GM11168 (cell line): ENCODE results near the gene CMTR1.

Source experiments
- in situ Hi-C: fragments of 300-500 bp; cut with MboI; formaldehyde crosslinking; loops from one replicate; pipeline ENCODE4 v1.12.0; 2022; ENCODE audit warnings: low sequenced_read_pairs; ENCODE audit not compliant: unreplicated experiment

CMTR1 gene

DNA sequence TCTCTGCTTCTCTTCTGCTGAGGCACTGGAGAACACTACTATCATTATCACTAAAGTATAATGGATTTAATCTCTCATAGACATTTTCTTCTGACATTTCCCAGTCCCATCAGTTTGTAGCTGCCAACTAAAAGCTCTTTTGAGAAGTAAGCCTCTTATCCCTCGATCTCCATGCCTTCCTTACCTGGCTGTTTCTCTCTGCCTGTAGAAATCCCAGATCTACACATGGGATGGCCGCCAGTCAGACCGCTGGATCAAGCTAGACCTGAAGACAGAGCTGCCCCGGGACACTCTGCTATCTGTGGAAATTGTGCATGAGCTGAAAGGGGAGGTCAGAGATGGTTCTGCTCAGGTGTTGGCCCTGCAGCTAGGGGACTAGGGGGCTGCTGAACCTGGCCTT is 41.3 kb downstream of the CMTR1 start:
- in situ Hi-C loops = no loop called here

DNA sequence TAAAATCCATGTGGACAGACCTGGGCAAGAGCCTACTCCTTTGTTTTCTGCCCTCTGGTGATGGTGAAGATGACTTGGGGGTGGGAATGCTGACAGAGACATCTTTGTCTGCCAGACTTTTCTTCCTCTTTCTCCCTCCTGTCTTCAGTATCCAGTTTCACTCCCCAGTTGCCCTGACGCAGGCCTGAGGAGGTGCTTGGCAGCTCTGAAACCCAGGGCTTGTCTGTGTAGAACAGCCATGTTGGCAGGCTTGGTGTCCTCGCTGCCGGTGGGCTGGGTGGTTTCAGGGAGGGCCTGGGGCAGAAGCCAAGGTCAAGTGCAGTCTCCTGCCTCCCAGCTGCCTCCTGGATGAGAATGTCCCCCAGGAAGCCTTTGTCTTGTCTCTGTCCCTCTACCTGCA is 44.2 kb downstream of the CMTR1 start:
- in situ Hi-C loops = no loop called here

DNA sequence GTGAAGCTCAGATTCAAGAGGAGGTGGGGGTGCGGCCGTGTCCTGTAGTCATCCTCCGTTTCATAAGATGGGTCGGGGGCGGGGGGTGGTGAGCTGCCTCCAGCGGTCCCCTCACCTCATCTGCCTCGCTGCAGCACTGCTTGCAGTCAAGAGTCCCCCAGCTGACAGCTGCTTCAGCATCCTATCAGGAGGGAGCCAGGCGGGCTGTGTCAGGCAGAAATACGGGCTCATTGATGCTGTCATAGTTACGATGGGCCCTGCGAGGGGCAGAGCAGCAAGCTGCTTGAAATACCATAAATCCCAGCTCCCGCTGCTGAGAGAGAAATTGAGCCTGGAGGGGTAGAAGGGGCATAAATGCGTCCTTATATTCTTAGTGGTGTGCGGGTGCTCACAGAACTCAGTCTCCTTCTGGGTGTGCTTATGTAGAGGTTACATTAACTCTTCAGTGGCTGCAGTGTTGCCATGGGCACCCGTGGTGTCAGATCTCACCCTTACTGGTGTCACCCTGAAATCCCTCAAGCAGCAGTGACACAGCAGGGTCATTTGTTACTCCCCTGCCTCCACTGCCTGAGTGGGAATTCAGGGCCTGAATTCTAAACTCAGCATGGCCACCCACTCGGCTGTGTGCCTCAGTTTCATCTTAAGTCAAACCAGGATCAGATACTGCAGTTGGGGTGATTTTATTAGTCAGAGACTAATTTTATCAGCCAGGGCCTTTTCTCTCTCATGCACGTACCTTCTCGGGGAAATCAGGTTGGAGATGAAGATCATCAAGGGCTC is 44.8 kb downstream of the CMTR1 start:
- in situ Hi-C loops = no loop called here

DNA sequence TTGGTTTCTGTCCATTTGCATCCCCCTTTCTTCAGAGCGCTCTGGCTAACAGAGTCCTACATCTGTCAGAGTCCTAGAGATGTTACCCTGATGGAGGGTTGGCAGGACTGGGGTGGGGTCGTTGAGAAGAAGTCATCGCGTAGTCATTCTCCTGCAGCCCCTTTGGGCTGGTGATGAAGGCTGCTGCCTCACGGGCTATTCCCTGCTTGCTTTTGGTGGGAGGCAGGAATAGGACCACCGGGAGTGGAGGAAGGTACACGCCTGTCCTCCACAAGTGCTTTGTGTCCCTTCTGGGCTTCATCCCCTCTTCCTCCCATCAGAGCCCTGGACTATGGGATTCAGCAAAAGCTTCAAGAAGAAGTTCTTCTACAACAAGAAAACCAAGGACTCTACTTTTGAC is 45.8 kb downstream of the CMTR1 start:
- in situ Hi-C loops = no loop called here

DNA sequence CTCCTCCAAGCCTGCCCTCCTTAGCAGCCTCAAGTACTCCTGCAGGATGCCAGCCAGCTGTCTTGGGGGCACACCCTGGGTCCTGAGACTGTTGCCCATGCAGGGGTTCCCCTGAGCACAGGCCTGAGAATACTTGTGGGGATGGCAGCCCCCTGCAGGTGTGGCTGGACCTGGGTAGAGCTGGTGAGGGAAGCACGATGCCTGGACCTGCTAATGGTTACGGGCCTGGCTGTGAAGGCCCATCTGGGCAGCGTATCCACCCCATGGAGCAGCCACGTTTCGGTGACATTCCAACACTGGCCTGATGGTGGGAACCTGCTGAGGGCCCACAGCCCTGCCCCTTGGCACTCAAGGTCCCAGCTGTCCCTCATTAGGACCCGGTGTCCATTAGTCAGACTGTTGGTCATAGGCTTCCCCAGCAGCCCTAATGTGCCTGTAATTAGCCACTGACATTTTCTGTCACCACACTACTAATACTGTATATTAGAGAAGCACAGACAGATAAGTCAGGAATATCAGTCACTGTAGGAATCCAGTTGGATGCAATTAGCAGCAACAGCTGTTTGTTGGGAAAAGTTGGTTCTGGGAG is 46.3 kb downstream of the CMTR1 start:
- in situ Hi-C loops = no loop called here

DNA sequence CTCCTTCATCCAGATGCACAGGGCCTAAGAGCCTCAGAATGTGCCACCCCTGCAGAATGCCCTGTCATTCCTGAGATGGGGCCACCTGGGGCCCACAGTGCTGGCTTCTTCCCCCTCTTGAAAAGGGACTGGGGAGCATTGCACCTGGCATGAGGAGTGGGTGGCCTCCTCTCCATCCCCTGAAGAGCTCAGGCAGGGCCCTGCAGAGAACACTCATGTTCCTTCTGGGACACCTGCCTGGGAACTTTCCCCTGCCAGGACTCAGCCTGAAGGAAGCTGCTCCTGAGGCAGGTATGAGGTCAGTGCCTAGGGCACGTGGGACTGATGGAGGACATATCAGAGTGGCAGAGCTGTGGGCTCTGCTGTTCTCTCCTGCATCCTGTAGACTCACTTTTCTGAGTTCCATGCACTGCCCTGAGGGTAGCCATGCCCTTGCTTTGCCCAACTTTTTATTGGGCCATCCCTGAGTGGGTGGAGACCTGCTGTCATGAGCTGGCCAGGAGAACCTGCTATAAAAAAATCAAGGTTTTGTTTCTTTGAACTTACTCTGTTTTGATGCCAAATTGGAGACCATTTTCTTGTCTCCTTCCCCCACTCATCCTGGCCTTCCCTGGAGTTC is 47.2 kb downstream of the CMTR1 start:
- in situ Hi-C loops = loop anchor here (10.0 kb wide), 1 partner anchor 95 kb away; no protein-coding TSS in a partner anchor

DNA sequence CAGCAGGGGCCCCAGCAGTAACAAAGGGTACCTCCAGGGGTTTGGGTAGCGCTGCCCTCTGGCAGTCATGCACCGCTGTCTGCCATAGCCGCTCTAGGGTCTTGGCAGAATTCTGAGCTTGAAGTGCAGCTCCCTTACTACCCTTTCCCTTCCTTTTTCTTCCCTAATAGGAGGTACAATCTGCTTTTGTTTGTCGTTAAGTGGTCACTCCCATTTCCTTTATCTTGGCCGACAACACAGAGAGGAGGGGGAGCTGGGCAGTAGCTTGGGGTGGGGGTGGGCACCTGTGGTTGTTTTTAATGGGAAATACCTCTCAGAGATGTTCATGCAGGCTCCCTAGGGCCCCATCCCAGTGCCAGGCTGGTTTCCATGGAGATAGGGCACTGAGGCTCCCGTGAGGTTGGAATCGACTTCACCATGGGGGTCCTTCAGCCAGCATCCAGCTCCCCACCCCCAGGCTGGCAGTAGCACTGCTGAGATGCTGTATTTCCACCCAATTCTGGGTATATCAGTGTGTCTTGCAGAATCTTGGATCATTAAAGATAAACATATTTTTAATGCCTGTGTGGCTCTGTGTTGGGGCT is 48.0 kb downstream of the CMTR1 start:
- in situ Hi-C loops = loop anchor here (10.0 kb wide), 1 partner anchor 94 kb away; no protein-coding TSS in a partner anchor

DNA sequence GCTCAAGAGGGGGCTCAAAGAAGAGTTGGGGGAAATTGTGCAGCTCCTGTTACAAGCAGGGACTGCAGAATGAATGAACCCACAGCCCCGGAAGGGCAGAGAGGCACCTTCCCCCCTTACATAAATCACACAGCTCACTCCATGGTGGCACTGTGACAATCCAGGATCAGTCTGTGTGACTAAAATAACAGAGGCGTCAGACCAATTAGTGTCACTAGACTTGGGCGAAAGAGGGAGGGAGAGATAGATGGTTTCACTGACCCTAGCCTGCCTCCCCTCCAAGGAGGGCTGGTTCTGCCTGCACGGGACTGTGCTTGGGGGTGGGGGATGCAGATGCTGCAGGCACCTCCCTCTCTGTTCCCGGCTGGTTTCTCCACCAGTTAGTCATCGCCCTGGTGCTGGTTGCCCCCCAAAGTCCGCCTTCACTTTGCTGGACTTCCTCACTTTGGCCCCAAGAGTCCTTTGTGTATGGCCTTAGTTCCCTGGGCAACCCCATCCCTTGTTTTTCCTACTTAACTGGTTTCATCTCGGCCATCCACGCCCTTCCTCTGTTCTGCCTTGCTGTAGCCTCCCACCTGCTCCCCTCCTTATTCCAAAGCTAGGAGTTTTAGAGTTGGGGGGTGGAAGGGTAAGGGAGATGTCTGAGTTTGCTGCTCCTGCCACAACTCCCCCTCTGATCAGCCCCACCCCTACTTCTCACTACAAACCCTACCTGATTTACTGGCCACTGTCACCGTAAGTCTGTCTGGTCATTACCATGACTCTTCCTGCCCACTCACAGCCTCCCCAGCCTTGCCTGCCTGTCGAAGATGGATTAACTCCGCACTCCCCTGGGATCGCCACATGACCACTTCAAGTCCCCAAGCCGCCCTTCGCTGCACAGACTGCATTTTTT is 48.9 kb downstream of the CMTR1 start:
- in situ Hi-C loops = loop anchor here (10.0 kb wide), 1 partner anchor 93 kb away; no protein-coding TSS in a partner anchor

DNA sequence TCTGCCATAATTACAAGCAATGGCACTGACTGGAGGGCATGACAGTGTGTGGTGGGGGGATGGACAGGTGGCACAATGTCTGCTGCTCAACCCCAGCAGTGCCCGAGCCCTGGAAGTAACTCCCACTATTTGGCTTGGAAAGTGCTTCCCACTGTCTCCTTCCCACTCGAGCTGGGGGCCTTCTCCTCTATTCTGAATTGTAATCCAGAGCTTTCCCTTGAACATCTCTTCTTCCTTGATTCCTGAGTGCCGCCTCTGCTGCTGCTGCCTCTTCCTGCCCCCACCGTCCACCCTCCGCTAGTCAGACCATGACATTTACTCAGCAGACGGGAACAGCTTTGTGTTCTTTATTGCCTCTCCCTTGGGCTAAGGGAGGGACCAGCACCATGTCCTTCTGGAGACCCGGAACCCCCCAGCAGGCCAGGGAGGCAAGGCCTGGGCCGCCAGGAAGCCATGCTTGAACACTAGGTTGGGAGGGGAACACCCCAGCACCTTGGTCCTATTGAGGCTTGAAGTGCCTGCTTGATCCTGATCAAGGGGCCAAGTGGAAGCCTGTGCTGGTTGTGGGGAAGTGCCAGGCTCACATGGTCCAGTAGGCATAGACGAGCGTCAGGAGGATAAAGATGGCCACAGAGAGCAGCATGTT is 49.7 kb downstream of the CMTR1 start:
- in situ Hi-C loops = loop anchor here (10.0 kb wide), 1 partner anchor 92 kb away; no protein-coding TSS in a partner anchor

DNA sequence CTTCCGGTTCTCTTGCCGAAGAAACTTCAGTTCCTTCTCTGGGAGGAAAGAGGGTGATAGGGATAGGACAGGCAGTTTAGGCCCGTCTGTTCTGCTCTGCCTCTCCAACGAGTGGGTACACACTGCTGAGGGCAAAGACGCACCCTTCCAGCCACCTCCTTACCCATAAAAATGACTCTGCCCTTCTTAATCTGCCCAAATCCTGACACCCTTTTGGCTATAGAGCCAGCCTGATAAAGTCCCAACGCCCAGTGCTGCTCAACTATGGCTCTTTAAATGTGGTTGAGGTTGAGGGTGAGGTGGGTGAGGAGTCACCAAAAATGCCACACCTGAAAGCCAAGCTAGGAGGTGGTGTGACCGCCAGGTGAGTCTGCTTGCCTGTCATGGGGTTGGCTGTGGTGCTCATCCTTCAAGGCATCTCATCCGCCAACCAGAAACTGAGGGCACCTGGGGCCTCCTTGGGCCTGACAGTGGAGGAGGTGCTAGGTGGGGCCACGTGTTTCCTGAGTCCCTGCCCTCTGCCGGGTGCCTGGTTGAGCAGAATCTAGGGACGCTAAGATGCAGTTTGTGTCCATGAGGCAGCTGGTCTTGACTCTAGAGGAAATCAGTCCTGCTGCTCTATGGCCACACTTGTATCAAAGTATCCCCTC is 50.4 kb downstream of the CMTR1 start:
- in situ Hi-C loops = loop anchor here (10.0 kb wide), 1 partner anchor 91 kb away; no protein-coding TSS in a partner anchor

DNA sequence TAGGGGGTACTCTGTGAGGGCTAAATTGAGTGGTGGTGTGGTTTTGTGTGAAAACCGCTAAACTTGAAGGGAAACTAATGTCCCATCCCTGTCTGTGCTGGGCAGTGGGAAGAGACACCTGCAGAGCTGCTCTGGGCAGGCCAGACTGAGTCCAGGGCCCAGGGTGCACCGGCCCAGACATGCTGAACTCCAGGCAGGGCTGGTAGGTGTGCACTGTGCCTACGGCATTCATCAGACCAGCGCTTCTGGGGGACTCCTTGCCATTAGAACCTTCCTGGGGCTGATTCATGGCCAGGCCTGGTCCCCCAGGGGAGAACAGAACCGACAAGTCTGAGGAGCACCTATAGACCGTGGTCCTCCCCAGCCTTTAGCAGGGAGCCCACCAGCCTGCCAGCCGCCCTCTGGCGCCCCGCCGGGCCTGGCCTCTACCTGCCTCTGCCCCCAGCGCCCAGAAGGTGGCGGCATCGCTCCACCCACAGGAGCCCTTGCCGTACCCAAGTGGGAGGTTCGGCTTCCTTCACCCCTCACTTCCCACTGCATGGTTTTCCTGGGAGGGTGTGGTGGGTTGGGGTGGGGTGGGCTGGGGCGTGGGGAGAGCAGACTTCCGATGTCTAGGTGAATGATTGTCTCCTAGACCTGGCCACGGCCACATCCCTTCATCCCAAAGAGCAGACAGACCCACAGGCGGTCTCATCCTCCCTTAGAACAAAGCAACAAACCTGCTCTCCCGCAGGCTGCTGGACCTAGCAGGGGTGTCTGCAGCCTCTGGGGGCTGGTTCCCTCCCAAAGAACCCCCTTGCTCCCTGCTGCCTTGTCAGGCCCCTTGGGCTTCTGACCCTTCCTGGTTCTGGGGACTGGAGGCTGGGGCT is 51.1 kb downstream of the CMTR1 start:
- in situ Hi-C loops = loop anchor here (10.0 kb wide), 1 partner anchor 91 kb away; no protein-coding TSS in a partner anchor

DNA sequence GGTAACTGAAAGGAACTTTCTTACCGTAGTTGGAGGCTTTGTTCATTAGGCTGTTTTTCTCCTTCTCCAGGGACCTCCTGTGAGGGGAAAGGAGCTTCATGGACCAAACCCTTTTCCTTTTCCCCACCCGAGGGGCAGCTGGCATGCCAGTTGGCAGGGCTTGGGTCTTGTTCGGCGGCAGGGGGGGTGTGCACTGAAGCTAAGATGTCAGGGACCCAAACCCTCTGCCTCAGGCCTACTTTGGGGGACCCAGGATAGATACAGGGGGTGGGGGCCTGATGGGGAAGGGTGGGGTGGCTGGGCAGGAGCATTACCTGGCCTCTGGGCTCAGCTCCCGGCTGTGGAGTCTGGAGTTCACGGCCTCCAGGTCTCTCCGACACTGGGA is 51.8 kb downstream of the CMTR1 start:
- in situ Hi-C loops = loop anchor here (10.0 kb wide), 1 partner anchor 90 kb away; no protein-coding TSS in a partner anchor

DNA sequence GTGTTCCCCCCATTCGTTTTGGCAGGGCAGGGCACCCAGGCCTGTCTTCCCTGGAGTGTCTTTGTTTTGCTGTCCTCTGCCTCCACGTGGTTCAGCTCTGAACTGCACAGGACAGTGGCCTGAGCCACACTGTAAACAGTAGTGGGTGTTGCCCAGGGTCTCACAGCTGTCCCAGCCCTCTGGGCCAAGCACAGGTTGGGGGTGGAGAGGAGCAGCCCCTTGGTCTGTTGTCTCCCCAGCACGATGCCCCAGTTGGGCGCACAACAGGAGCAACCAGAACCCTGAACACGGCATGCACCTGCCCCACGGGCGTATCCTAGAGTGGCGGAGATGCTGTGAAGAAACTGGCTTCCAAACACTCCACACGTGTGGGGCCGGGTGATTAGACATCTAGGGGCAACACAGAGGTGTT is 52.3 kb downstream of the CMTR1 start:
- in situ Hi-C loops = loop anchor here (10.0 kb wide), 1 partner anchor 90 kb away; no protein-coding TSS in a partner anchor

DNA sequence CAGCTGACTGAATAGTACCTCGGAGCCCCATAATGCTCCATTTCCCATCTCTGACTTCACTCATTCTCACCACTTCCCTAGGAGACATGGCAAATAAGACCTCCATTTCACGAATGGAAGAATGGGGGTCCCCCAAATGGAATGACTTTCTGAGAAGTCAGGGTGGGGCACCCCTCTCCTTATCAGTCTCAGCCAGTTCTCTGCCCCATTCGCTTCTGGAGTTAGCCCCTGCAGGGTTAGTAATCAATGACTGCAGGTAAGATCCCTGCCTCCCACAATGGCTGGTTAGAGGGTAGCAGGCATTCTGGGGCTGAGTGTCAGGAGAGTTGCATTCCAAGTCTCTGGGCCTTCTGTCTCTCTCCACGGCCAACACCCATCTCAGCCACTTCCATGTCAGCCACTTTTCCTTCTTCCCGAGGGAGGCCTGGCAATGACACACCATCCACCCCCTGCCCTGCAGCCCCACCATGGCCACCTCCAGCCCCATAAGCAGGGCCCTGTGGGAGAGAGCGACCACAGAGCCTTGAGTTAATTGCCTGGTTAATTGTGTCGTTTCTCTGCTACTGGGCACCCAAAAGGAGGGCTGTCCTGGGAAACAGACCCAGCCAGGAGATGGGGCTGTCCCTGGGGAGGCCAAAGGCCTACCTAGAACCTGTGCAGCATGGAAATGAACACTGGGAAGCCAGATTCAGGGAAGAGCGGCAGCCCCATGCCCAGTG is 53.3 kb downstream of the CMTR1 start:
- in situ Hi-C loops = loop anchor here (10.0 kb wide), 1 partner anchor 89 kb away; no protein-coding TSS in a partner anchor

DNA sequence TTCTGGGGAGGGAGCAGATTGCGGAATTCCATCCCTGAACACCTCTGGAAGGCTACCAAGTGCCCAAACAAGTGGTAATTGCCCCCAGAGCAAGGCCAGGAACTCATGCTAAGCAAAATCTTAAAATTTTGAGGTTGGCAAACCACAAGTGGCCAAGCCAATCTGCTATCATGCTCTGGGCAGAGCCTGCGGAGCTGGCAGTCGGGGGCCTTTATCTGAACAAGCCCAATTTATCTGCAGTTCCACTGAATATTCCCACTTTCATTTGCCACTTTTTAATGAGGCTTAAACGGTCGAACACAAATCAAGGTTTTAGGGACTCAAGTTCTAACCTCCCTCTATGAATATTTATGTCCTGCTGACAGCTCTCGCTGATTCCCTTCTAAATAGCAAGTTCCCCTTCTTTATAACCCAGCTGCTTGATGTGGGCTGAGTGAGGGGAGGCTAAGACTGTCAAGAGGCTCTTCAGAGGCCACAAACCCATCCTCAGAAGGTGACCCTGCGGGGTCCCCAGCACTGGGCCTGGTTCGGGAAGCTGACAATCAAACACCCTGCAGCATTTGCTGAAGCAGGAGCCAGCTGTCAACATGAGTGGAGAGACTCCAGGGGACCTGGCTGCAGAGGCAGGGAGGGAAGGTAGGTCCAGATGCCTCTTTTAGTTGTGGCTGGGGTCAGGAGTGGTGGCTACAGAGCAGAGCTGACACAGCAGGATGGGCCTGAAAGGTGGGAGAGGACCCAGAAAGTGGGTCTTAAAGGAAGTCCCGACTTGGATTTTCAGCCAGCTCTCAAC is 54.8 kb downstream of the CMTR1 start:
- in situ Hi-C loops = loop anchor here (10.0 kb wide), 1 partner anchor 87 kb away; no protein-coding TSS in a partner anchor

DNA sequence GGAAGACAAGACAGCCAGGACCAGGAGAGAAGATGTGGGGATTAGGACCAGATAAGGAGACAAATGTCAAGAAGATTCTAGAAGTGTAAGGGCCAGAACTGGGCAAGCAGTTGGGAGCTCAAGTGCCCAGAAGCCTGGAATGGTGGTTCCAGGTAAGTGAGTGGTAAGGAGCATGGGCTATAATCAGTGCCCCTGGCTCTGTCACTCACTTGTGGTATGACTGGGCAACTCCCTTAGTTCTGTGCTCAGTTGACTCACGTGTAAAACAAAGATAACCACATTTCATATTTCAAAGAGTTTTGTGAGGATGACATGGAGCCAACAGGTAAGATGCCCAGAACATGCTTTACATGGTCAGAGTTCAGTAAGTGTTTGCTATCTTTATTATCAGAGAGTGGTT is 55.5 kb downstream of the CMTR1 start:
- in situ Hi-C loops = loop anchor here (10.0 kb wide), 1 partner anchor 86 kb away; no protein-coding TSS in a partner anchor
